Mucosa of gallbladder (tissue), 1 donor: ENCODE results near the gene SLIT1. TPM values are rescaled to one million over a fixed set of nuclear protein-coding genes. Genes with fewer than 3 reads are reported as not detected.

Experiments used
- DNase-seq: peaks from one replicate; pipeline ENCODE4 v3.0.0-alpha.2; 2020; ENCODE audit warnings: low spot score
- total RNA-seq: library from RNA; stranded (reverse); gene quantifications from one replicate; pipeline ENCODE4 v1.2.1, GENCODE V29; 2021
- donor health status: DM: no; HTN: no; CAD: no.

SLIT1 gene
- 0.40 TPM for total RNA-seq

DNA sequence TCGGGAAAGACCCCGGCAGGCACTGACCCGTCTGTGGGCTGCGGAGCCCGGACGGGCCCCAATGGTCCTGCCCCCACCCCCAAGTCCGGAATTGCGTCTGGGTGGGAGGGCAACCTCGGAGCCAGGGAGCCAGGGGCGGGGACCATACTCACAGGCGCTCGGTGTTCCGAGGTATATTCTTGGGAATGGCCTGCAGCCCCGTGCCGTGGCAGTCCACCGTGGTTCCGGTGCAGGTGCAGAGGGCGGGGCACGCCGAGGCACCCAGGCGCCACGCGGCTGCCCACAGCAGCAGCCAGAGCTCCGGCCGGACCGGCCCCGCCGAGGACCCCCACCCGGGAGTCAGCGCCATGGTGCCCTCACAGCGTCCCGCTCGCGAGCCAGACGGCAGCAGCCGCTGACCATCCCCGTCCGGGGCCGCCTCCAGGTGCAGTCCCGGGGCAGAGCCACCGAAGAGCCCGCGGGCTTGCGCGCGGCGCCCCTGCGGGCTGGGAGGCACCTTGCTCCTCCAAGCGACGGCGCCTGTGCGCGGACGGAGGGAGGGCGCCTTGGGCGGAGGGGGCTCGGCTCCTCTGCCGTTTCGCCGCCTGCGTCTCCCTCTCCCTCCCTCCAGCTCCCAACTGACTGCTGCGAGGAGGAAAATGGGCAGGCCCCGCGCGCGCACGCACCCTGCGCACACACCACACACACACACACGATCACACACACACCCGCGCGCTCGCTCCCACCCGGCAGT lies at the start of gene SLIT1:
Gene SLIT1, minus strand, starts transcription at position 634 of the 733 bp plus-strand sequence. Its CDS starts 285 bp downstream, at position 349.
- DNase-seq: no peak

DNA sequence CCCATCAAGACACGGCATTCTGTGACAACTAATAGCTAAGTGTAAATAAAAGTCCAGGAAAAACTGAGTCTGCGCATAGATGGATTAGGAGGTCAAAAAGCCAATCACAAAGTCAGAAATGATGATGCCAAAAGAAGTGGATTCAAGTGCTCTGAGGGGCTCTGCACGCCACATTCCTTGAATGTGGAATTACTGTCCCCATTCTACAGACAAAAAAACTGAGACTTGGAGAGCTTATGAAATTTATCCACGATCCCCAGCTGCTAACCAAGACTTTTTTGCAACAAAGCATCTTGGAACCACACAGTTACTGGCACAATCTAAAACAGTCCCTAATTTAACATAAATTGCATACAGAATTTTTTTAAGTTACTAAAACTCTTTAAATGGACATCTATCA lies 49.6 kb upstream of the SLIT1 start:
- DNase-seq: no peak

DNA sequence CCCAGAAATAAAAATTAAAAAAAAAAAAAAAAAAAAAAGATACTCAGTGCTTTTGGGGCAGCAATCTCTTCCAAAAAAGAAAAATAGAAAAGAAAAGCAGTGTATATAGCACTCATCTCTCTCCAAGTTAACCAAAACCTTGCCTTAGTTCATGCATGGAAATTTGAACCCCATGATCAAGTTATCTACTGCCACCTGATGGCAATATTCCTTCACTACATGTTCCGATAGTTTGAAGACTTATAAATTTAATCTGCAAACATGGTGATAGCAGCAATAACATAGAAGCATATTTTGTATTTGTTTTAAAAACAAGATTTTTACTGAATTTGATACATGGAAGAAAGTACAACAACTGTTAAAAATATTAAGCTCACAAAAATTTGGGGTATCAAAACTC lies 48.6 kb upstream of the SLIT1 start:
- no peak for DNase-seq

DNA sequence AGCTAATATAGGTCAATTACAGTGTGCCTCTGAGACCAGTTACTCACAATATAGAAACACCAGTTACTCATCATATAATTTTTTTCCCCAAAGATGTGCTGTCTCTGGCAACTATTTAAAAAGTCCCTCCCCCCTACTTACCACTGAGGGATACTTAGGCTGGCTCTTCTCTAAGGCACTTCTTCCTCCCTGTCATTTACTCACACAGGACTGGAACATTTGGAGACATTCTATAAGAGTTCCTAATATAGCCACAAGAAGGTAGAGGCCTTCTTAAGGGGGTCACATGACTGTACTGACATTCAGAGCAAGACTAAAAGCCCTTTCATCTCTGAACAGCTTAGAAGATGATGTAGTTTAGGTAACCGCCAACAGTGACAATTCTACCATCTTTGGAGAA lies 44.4 kb upstream of the SLIT1 start:
- DNase-seq: no peak

DNA sequence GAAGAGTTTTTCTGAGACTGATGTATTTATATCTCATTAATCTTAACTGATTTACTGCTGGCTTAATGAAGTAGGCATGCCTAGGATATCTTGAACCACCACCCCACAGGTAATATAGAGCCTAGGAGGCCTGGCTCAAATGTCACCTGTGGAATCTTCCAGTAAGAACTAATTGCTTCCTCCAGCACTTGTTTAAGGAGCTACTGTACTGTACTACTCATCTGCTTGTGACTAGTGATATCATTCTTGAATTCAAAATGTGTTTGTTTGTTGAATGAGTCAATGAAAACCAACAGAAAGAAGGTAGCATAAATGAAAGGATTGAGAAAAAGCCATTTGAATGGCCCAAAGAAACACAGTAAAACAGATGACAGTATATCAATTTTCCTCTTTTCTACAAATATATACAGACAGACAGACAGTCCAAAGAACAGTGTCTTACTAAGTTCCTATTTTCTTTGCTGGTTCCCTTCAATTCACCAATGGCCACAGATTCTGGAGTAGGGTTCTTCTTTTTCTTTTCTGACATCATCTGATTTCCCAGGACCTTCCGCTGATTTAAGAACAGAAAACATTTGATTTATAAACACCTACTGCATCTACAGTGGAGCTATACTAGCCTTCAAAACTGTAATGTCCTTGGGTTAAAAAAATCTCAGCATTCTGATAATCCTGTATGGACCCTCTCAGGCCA lies 43.7 kb upstream of the SLIT1 start:
- DNase-seq: no peak

DNA sequence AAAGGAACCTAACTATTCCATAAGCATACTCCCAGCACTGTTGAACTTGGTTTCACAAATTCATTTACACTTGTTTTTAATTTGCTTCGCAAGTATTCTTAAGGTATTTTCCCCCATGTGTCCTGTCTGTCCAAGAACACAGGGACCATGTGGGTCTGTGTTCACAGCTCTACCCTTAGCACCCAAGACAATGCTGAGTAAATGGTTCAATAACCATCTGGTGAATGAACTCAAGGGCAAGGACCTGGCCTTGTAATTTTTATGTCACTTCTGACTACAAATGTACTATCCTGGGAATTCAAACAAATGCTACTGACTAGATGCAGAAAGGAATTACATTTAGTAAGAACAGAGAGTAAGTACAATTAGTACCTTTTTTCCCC lies 43.0 kb upstream of the SLIT1 start:
- DNase-seq: no peak

DNA sequence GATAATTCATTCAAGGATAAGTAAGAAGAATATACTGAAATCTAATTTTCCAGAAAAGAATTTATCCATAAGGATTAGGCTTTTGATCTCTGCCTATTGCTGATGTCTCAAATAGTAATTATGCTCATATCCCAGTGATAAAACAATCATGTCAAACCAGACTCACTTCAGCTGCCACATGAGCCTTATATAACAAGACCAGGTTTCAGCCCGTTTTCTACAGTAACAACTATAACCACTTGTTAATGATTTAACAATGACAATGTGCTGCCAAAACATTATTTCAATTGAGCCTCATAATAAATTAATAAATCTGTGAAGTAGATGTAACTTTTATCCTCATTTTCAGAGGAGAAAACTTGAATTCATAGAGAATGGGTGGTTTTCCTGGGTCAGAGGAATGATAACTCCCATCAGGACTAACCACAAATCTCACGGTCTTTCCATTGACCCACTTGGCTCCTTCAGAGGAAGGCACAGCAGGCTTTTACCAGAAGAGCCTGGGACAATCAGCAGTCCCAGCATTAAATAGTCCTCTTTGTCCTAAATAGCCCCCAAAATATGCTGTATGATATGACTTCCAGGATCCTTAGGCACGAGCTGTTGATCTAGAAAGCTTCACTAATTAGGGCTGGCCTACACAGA lies 42.5 kb upstream of the SLIT1 start:
- no peak for DNase-seq

DNA sequence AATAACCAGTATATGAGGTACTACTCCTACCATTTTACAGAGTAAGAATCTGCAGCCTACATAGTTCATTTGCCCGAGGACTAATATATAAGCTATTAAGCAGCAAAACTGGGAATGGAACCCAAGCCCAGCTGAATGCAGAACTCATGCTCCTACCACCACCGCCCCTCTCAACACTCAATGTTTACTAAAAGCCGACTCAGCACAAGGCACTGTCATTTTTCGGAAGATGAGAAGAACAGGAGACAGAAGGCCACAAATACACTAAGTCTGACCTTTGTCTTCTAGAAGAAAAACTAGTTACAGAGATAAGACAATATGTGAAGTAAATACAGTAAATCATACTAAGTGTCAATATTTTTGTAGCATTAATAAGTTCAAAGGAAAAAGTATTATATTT lies 40.6 kb upstream of the SLIT1 start:
- DNase-seq: no peak

DNA sequence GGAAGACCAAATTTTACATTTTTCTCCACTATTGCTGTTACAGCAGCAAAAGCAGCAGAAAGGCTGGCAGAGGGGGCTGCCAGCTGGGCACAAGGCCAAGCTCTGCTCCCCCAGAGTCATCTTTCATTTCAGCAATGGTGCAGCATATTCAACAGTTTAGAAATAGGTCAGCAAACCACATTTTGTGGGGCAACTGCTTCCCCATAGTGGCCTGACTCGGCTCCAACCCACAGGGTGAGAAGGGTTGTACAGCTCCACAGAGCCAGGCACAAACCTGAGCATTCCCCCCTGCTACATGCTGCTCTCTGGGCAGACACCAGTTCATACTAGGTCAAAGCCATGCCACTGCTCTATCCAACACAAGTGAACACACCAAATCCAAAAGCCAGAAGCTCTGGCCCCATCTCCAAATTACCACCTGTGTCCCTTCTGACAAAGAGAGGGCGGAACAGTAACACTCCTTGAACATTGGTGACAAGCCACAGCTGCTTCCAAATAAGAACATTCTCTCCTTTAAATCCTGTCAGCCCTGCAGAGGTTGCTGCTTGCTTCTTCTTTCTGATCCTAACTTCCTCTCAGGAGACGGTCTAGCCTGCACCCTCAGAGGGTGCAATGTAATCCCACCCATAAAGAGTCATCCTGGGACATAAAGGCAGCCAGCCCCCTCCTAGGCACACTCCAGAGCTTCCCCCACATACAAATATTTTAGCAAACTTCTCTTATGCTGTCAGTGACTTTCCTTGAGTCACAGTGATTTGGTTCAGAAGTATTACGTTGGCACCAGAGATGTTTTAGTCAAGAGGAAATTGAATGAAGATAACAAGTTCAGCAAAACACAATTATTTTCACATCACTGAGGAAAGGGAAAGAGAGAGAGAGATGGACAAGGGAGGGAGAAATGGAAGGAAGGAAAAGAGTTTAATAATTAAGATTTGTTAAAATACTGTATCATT lies 39.0 kb upstream of the SLIT1 start:
- DNase-seq: no peak

DNA sequence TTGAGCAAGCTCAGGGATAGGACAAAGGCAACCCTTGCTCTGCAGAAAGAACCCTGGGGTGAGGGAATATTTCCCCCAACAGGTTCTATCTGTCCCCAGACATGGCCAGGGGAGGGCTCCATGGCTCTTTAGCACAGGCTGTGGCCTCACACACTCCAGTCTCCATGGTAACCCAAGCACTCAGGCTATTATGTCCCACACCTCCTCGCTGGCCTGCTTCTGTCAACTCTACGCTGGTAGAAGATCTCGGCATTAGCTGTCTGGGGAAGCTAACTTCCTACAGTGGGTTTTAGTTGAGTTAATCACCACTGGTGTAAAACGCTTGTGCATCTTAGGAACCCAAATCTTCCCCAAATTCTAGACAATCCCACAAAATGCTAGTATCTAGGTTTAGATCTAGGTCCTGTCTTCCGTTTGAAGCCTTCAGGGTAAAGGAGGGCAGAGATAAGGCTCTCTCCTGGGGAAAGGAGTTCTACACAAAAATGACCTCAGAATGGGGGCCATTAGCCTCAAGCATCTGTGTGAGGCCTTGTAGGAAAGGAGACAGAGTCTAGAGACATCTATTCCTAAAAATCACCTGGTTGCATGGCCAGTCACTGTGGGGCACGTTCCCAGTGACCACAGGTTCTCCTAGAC lies 36.7 kb upstream of the SLIT1 start:
- DNase-seq: no peak

DNA sequence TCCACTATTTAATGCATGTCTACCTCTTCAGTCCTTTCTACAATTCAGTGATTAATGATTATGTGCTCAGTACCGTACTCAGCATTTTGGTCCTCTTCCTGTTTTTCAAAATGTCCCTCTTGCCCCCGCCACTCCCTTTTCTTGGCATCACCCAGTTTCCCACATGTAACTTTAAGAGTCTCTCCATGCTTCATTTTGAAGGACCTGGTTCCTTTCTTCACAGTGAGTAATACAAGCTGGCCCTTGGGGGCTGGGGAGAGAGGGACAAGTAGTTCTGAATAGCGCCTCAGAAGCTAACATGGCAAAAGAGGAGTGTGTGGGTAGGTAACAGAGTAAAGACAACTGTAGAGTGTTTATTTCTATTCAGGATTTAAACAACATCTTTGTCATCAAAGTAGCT lies 34.6 kb upstream of the SLIT1 start:
- DNase-seq: no peak

DNA sequence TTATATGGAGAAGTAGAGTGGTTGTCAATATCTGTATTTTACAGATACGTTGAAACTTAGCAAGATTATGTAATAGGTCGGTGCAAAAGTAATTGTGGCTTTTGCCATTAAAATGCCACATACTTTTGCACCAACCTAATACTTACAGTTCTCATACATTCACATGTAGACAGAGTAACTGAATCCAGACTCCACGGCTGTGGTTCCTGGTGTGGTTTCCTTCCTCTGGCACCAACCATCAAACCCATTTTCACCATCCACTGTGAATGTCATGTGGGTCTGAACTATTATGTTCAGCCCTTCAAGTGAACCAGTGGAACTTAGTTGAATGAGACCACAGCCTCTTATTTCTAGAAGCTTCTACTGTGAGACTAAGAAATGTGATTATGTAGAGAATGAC lies 31.5 kb upstream of the SLIT1 start:
- DNase-seq: no peak

DNA sequence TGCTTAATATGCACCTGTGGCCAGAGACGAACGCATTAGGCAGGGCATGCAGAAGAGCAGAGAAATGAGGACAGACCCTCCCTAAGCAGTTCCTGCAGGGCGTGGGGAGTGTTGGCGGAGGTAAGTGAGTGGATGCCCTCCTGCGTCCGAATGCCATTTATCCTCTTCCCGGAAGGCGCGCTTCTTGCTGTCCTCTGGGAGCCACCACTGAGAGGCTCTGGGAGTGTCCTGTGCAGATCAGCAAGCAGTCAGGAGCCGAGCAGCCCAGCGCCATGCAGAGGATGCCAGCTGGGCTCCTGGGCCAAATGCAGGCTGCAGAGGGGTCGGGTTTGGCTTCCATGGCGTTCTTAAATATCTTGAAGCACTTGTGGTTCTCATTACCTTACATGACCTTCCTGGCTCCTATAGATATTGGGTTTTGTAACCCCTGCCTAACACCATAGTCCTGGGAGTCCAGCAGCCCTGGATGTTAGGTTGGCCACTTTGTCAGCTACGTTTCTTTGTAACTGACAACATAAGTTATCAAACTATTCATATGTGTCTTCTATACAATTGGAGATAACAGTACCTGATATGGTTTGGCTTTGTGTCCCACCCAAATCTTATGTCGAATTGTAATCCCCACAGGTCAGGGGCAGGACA lies 30.0 kb upstream of the SLIT1 start:
- no peak for DNase-seq

DNA sequence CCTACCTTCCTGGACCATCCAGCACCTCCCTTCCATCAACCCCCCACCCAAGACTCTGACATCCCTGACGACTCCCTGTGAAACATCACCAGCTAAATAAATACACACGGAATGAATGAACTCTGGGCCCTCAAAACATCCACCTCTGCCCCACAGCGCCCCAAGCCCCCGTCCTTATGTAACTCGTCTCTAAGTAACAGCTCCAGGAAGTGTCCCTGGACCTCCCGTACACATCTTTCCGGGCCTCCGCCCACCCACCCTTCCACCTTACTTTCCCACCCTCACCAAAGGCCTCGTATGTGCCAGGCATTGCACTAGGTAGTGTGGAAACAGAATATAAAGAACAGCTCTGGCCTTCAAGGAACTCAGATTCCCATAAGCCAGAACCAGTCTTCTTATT lies 27.7 kb upstream of the SLIT1 start:
- DNase-seq: no peak

DNA sequence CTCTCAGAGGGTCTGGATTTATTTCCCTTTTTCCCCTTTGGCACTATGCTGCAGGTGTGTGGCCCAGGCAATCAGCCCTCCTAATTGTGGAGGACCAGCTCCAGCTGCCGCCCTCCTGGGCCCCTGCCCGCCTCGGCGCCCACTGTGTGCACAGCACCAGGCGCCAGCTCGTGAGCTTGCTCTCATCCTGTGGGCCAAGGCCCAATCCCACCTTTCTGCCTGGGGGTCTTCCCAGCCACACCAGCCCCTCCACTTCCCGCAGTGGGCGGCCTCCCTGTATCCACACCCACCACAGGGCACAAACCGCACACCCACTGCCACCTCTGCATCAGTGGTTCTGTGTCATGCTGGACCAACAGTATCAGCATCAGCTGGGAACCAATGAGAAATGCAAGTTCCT lies 25.5 kb upstream of the SLIT1 start:
- DNase-seq: no peak

DNA sequence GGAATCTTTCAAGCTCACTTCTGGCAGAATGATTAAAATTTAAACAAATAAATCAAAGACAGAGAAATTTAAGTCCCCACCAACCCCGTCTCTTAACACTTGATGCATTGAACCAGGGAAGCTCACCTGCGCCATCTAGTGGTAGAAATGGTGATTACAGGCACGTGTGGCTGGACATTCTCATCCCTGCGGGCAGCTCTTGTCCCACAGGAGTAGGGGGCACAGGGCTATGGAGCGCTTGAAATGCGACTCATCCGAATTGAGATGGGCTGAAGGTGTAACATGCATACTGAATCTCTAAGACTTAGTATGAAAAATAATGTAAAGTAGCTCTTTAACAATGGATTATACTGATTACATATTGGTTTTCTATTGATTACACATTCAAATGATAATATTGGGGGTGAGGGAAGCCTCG lies 24.8 kb upstream of the SLIT1 start:
- DNase-seq: peak; percentile 71

DNA sequence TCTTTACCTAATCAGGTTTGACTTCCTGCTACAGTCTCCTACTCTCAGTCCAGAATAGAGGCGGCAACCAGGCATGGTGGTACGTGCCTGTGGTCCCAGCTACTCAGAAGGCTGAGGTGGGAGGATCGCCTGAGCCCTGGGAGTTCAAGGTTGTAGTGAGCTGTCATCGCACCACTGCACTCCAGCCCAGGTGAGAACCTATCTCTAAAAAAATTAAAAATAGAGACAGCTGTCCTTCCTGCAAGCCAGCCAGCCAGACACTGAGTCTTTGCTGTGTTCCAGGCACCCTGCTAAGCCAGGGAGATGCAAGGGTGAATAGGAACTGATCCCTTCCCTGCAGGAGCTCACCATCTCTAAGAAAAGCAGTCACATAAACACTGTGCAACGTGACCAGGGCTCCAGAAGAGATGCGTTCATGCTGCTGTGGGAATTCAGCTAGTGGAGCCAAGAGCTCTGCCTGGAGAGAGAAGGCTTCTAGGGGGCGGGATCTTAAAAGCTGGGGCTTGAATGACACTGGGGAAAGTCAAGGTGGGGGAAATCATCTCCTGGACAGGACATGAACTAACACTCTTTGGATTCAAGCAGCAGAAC lies 22.1 kb upstream of the SLIT1 start:
- no peak for DNase-seq

DNA sequence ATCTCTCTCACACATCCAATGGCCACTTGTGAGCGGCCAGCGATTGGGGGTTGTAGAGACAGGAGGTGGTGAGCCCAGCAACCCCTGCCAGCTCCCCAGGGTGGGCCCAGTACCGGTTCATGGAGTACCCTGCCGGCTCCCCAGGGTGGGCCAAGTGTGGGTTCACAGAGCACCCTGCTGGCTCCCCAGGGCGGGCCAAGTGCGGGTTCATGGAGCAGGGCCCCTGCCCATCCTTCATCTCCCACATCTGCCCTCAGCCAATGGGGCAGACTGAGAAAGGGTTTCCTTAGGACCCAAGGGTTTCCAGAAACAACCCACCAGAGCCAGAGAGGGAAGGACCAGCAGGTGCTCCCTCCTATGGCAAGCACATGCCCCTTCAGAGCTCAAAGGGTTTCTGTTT lies 21.4 kb upstream of the SLIT1 start:
- DNase-seq: no peak

DNA sequence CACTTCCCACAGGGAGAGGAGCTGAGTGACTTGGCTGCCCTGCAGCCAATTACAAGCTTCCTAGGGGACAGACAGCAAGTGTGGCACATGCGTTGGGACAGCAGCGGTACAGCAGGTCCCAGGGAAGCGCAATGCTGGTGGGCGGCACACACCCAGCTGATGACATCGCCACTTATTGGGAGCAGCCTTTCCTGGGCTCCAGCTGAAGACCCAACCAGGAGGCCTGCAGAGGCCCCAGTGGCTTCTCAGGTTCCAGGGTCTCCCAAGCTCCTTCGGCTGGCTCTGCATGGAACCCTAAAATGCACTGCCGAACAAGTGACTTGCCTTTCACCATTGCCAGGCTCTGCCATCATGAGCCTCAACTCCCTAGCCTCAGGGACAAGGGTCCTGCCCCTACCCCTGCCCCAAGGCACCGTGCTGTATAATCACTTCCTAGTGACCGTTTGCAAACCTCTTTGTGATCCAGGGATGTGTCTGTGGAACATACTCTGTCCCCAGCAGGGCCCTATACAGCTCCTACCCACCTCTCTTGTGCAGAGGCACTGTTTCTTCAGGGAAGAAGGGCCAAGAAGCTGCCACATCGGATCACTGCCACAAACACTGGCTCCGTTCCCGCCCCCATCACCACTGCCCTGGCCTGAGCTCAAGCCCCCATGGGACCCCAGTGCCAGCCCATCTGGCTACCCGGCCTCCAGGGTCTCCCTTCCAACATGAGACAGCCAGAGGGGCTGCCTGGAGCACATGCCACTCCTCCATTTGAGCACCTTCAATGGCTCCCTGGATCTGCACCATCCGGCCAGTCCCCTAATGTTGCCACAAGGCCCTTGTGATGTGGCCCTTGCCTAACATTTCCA lies 19.3 kb upstream of the SLIT1 start:
- no peak for DNase-seq

DNA sequence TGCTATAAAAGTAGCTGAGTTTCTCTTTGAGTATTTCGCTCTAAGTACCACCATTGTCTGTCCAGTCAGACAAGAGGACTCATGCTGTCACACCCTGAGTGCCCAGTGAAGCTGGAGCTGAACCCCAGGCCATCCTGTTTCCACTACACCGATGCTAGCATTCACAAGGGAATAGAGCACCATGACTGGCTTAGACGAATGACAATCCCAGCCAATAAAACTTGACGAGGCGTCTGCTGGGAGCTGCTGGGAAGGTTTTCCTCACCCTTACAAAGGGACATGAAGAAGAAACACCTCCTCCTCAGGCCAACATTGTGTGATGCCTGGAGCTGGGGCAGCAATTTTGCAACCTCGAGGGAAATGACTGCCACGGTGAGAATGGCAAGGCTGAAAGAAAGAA lies 17.5 kb upstream of the SLIT1 start:
- no peak for DNase-seq
